GM21529 (cell line): ENCODE measurements around the gene FOXE3.

Experiments used
- ATAC-seq: cut with Tn5 transposase; IDR thresholded peaks from one replicate; pipeline ENCODE4 v1.9.1; 2021; ENCODE audit not compliant: unreplicated experiment

FOXE3 gene

DNA sequence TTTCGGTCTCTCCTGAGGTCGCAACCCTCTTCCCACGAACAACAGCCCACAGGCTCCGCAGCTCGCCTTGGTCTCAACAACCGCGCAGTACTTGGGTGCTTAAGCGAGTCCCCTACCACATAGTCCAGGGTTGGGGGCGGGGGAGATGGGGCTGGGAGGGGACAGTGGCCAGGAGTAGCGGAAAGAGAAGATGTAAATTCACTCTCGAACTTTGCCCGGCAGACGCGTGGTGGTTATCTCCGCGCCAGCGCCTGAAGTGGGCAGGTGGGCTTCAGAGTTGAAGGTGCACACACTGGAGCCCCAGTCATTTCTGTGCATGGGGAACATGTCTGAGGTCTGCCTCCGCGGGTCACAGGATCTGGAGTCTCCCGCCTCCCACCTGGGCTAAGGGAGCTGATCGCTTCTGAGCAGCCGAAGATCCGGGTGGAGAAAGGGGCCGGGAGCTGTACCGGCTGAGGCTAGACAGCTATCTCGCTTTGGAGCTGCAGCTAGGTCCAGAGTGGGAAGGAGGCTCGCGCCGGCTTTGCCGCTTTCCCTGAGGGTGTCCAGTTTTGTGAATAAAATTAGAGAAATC, 17.5 kb downstream of the FOXE3 start:
- no peak for ATAC-seq

DNA sequence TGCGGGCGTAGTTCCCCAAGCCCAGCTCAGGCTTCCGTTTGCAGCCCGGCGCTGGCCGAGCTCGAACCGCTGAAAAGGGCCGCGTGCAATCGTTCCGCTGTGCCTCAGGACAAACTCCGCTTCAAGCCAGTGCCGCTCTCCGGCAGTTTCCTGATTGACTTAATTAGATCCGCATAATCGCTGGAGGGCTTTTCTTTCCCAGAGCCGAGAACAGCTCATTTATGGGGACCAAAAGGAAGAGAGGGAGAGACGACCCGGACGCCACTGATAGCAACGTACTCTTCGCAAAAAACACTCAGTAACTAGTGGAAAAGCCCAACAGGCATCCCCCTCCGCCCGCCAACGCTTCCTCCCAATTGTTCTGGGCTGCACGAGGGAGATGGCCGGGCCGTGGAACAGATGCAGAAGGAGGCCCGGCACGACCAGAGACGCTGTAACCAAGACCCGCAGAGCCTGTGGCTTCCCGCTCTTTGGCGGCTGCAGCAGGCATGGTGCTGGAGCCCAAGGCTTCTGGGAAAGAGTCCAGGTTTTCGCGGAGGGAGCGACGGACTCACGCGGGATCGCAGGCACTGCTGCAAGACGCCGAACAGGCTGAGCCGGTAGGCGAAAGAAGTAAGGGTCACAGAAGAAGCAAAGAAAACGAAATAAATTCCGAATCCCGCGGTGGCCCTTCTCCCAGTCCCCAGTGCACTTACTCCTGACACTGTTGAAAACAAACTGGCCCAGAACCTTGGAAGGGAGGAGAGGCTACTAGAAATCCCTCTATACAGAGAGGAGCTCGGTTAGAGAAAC, 18.2 kb downstream of the FOXE3 start:
- no peak for ATAC-seq

DNA sequence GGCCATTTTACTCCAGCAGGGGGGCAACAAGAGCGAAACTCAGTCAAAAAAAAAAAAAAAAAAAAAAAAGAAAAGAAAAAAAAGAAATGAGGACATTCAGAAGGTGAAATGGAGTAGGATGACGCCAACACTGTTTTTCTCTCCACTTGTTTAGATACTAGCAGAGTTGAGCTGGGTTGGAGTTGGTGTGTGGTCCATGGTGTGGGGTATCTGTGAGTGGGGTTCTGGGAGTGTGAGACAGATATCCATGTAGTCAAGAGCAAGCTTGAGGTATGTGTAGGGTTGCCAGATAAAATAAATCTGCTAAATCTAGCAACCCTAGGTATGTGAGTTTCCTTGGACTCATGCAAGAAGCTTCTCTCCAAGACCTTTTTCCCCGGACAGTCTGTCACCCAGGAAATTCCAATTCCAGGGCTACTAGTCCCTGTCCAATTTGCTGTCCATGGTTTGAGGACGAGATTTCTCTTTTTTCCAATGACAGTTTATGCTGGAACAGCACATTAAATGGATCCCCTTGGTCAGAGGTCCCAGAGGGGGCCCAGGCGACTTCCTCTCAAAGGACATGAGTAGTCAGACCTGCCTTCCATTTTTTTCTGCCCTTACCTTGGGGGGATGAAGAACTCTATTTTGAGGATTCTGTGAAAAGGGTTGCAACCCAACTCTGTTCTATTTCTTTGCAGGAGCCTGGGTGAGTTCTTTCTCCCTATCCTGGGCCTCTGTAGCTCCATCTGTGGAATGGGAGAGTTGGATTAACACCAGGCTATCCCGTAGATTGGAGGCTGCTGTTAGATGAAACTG, 19.6 kb downstream of the FOXE3 start:
- no peak for ATAC-seq

DNA sequence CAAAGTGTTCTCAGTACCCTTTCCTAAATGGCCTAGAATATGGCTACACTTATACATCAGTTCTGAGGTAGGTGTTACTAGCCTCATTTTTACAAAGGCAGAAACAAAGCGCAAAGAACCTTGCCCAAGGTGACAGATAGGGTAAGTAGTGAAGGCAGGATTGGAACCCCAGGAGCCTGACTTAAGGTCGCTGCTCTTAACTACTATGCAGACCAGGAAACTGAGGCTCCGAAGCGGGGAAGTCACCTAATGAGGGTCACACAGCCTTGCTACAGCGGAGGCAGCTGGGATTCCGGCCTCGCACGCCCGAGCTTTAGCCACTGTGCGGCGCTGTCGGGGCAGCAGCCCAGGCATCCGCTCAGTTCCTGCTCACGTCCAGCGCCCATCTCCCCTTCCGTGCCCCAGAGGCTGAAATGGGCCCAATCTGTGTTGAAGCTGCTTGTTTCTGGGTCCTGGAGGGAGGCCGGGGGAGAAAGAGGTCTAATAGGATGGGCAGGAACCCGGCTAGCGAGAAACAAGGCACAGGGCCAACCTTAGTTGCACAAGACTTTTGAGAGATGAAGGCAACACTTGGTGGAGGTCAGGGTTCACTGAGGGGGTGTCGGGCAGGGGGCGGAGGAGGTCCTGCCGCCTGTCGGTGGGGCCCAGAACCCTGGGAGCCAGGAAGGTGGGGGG, 20.4 kb downstream of the FOXE3 start:
- peak; percentile 43 for ATAC-seq

DNA sequence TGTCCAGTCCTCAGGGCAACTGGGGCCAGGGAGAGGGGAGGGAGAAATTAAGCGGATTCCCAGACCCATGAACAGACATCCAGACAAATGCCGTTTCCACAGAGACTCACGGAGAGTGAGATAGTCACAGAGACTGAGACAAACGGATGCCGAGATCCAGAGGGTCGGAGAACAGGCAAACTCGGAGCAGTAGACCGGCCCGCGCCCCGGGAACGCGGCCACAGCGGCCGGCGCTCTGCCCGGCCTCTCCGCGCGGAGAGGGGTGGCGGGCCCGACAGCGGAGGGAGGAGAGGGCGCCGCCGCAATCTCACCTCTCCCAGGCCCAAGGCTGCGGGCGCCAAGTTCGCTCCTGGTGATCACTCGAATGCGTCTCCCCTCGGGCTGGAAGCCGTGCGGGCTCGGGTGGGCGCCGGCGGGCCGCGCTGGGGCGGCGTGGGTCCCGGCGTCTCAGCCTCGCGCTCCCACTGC, 20.9 kb downstream of the FOXE3 start:
- peak; percentile 18 for ATAC-seq

DNA sequence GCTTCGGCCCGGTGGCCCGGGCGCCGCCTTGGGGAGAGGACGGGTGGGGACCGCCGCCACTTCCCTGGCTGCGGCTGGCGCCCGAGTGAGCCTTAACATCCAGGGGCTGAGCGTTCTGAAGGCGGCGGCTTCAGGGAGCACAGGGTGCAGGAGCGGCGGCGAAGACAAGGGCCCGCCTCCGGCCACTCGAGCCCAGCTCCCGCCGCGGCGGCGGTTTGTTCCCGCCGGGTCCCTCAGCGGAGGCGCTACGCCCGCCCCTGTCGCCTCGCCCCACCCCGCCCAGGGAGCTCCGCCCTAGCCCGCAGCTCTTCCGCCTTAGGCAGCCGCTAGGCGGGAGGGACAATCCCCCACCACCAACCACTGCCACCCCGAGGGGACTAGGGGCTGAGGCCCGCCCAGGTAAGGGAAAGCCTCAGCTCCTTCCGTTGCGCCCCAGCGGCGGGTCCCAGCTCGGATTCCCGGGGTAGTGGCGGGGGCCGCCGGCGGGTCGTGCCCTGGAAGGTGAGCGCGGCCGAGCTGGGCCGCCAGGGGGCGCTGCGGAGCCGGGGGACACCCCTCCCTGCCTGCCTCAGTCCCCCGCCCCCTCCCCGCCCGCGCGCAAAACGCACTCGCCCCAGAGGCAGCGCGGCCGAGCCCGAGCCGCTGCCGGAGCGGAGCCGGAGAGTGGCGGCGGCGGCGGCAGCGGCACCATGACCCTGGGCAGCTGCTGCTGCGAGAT, 21.5 kb downstream of the FOXE3 start, which contains the start of gene FOXD2:
TSS of gene FOXD2 (plus strand) at position 598 of the 718 bp plus-strand sequence. CDS start at position 690, 92 bp downstream.
- ATAC-seq = peak; percentile 84

DNA sequence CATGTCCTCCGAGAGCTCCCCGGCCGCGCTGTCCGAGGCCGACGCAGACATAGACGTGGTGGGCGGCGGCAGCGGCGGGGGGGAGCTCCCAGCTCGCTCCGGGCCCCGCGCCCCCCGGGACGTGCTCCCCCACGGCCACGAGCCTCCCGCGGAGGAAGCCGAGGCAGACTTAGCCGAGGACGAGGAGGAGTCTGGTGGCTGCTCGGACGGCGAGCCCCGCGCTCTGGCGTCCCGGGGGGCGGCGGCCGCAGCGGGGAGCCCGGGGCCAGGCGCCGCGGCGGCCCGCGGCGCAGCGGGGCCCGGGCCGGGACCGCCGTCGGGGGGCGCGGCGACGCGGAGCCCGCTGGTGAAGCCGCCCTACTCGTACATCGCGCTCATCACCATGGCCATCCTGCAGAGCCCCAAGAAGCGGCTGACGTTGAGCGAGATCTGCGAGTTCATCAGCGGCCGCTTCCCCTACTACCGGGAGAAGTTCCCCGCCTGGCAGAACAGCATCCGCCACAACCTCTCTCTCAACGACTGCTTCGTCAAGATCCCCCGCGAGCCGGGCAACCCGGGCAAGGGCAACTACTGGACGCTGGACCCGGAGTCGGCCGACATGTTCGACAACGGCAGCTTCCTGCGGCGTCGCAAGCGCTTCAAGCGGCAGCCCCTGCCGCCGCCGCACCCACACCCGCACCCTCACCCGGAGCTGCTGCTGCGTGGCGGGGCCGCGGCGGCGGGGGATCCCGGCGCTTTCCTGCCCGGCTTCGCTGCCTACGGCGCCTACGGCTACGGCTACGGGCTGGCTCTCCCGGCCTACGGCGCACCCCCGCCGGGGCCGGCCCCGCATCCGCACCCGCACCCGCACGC, 22.3 kb downstream of the FOXE3 start:
- ATAC-seq = no peak

DNA sequence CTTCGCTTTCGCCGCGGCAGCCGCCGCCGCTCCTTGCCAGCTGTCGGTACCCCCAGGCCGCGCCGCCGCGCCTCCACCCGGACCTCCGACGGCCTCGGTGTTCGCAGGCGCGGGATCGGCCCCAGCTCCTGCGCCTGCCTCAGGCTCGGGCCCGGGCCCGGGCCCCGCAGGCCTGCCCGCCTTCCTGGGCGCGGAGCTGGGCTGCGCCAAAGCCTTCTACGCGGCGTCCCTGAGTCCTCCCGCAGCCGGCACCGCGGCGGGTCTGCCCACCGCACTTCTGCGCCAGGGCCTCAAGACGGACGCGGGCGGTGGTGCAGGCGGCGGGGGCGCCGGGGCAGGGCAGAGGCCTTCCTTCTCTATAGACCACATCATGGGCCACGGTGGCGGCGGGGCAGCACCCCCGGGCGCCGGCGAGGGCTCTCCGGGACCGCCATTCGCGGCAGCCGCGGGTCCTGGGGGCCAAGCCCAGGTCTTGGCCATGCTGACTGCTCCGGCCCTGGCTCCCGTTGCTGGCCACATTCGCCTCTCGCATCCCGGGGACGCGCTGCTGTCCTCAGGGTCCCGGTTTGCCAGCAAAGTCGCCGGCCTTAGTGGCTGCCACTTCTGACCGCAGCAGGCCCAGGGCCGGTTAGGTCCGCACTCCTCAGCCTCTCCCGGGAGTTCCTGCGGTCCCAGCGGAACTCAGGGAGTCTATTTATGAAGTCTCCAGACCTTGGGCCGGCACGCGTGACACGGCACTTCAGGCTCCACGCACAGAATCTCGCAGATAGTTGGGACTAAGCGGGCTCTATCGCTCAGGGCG, 23.1 kb downstream of the FOXE3 start:
- no peak for ATAC-seq

DNA sequence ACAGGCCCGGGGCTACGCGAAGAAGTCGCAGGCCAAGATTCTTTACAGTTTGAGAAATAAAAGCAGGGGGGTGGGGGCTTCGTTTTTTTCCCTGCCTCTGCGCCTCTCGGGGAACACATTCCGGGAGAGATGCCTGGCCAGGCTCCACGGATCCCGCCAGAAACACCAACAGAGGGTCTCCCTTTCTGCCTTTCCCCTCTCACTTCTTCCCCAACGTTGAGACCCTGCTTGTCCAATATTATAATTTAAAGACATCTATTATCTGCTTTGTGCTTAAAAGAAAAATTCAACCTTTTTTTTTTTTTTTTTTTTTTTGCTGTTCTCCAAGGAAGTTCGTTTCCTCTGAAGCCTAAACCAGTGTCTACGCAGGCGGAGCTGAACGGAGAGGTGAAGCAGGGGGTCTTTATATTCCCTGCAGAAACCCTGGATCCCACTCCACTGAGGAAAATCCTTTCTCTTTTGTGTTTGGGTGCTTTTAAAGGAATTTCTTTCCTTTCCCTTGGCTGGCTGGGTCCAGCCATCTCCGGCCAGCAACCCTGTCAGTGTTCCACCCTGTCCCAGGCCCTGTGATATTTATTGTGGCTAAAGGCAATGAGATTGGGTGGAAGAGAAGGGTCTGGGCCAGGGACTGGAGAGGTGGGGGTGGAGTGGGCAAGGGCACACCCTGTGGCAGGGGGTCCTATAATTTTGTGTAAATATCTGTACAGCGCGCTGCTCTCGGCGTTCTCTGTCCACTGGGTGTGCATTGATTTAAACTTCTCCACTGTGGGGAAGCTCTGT, 23.9 kb downstream of the FOXE3 start:
- ATAC-seq = no peak

DNA sequence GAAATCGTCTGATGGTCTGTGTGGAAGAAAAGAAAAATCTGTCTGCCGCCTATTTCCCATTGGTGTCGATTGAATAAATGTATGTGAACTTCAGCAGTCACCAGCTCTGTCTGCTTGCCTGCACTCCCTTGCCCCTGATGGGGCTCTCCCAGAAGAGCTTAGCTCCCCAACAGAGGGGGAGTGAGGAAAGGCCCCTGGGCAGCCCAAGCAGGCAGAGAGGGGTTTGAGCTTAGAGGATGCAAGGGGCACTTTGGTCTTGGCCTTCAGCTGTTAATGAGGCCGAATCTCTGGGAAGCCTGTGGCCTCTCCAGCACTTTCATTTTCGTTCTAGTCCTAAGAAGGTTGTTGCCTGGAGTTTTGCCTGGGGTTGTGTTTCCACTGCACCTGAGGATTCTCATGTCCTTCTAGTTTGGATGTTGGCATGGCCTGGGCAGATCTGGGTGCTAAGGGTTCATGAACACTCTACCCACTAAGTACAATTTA, 24.6 kb downstream of the FOXE3 start:
- no peak for ATAC-seq

DNA sequence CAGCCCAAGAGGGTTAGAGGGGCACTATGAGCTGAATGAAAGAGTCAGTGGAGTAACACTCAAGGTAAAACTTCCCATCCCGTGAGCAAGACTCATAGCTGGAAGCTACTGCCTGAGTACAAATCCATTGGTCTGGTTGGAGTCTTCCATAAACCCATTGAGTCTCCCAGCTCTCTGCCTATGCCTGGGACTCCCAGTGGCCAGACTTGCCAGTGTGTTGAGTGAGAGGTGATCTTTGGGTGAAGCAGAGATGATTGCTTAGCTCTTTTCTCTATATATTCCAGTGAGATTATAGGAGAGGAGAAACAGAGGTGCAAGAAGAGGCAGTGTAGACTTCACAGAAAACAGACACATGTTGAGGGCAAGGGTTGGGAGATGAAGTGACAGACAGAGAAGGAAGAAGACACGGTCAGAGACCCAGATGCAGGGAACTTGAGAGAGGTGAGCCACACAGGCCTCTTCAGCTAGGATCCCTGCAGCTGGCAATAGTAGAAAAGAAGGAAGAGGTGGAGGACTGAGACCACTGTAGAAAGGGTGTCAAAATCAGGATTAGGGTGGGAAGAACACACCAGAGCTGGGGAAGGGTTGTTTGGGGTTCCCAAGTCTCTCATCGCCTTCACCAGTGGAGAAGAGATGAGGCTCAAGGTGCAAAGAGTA, 25.5 kb downstream of the FOXE3 start:
- ATAC-seq = no peak

DNA sequence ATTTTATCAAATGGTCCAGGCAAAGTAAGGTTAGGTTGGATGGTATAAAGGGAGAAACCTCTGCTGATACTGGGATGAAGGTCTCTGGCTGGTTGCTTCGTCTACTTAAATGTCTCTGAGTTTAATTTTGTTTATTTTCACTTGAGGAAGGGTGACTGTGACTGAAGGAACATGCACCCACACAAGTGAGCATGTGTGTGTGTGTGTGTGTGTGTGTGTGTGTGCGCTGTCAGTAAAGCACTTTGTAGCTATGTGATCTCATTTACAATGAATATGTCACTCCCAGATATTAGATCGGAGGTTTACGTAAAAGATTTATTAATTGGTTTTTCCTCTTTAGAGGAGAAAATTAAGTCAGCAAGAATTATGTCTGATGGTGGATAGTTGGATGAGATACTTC, 26.1 kb downstream of the FOXE3 start:
- ATAC-seq = no peak

DNA sequence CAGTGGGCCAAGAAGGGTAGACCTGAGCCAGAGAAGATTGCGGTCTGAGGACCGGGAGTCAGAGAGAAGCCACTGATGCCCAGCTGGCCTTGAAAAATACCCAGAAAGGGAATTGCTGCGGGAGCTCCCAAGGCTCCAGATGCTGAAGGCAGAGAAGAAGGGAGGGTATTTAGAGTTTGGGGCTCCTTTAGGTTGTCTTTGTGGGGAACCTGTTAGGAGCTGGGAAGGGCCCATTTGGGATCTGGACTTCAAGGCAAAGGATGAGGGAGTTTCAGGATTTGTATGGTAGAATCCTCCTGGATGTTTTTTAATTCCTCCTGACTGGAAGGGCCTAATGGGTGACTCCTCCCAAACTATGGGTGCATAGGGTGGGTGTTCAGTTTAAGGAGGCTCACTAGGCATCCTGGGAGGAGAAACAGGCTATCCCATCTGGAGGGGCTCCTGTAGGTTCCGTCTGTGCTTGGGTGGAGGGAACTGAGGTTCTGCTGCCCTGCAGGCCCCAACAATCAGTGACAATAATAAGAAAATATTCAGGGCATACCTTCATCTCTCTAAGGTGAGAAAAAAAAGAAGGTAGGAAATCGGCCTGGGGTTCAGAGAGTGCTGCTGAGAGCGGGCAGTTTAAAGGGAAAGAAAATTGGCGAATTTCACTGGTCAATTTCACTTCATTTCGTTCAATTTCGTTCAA, 26.9 kb downstream of the FOXE3 start:
- ATAC-seq = no peak

DNA sequence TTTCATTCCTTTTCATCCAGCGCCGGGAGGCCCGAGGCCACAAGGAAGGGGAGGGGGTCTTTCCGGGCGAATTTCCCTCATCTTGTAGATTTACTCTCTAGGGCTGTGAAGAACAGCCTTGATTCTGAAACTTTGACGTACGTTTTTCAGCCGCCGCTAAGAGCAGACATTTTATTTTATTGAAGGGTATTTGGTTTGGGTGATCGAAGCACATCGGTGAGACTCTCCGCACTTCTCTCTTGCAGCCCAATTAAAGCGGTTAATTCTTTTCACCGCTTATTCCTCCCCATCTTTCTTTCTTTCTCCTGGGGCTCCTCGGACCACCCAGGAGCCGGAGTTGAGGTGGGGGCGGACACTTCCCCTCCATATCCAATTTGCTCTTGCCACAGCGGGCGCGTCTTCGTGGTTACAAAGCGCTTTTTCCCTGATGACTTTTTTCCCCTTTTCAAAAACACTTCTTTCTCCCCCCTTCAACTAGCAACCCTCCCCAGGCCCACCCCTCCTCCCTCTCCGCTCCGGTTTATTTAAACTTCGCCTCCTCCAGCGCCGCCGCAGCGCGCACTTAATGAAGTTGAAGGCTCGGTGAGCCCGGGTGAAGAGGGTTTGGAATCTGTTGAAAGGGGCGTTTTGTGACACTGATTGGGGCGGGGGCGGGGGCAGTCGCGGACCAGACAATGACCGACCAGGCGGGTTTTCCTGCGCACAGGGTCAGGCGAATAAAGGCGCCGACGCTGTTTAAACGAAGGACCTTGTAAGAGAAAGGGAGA, 27.6 kb downstream of the FOXE3 start:
- ATAC-seq = no peak

DNA sequence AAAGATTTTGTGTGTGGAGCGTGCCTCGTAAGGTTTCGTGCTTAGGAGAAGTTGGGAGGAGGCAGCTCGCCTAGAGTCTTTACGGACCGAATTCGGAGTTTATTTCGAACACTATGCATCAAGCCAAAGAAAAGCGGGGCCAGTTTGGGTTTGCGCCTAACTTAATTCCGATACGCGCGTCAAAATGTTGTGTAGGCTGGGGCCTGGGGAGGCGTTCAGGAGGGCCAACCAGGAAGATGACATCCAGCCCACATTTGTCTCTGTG, 28.1 kb downstream of the FOXE3 start:
- no peak for ATAC-seq
